GM21737 (cell line): ENCODE data around the gene HNRNPC.
"Not testable (repeated sequence)": the region's sequence is repeated elsewhere in the genome, so short reads cannot be mapped to it uniquely, and the experiment has no call there.

Experiments used
- ATAC-seq: cut with Tn5 transposase; IDR thresholded peaks from one replicate; pipeline ENCODE4 v1.9.1; 2021; ENCODE audit warnings: mild to moderate bottlenecking, moderate library complexity; ENCODE audit not compliant: unreplicated experiment

HNRNPC gene

GRCh38 chr14:21269252-21270046, at the start of gene HNRNPC:
TSS of gene HNRNPC (minus strand) at chr14:21269442. CDS start at chr14:21234193, 35,249 bp downstream.
- ATAC-seq = peak; percentile 88

DNA sequence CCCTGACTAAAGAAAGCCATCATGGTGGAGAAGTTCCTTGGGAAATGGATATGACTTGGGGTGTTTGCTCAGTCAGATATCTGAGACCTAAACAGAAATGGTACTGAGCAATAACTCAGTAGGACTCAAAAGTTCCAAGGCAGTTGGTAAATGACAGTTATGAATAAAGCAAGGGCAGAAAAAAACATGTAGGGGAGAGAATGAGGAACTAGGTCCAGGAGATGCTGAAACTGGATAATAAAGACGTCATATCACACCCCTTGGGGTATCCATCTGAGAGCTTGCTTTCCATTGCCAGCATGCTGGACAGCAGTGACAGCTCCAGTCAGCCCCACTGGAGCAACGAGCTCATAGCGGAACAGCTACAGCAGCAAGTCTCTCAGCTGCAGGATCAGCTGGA, 48.2 kb upstream of the HNRNPC start:
- no peak for ATAC-seq

- no peak for ATAC-seq
These were observed 44.3 kb upstream of the HNRNPC start for GRCh38 chr14:21313512-21313911.

DNA sequence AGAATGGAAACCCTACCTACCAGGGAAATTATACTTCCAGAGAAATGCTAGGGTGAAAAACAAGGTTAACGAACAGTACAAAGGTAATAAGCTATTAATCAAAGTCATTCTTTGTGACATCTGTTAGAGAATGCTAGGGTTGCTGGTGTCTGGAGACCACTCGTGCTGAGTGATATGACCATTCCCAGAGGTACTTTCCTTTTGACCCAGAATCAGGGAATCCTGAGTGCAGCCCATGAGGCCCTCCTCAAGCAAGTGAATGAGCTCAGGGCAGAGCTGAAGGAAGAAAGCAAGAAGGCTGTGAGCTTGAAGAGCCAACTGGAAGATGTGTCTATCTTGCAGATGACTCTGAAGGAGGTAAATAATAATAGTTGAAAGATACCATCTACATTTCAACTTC, 42.4 kb upstream of the HNRNPC start:
- ATAC-seq = no peak

DNA sequence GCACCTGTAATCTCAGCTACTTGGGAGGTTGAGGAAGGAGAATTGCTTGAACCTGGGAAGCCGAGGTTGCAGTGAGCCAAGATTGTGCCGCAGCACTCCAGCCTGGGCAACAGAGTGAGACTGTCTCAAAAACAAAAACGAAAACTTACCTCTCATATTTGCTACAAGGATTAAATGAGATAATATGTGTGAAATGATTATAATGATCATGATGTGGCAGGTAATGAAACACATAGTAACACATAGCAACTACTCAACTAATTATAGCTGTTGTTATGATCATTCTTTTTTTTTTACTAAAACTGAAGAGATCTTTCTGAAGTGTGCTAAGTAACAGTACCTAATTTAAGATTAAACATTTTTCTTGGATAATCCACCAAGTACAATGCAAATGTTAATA, 40.7 kb upstream of the HNRNPC start:
- ATAC-seq = no peak

DNA sequence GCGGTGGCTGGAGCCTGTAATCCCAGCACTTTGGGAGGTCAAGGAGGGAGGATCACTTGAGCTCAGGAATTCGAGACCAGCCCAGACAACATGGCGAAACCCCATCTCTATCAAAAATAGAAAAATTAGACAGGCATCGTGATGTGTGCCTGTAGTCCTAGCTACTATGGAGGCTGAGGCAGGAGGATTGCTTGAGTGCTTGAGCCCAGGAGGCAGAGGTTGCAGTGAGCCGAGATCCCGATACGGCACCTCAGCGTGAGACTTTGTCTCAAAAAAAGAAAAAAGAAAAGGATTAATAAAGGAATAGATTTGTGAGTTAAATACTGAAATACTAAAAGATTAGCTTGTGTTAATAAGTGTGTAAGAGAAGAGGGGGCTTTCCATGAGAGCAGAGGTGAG, 40.0 kb upstream of the HNRNPC start:
- no peak for ATAC-seq

GRCh38 chr14:21308479-21309237, 39.4 kb upstream of the HNRNPC start:
- ATAC-seq = peak; percentile 77

DNA sequence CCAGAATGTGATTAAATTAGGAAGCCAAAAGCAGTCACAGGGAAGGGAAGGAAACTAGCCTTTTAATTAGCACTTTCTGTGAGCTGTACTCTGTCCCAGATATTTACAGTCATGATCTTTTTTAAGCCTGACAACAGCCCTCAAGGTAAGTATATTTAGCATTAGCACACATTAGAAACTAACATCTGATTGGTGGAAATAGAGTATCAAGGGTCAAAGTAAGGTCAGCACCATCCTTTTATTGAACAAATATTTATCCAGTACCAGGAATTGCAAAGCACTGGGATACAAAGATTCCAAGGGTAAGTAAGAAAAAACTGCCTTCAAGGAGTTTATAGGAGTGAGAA, 38.9 kb upstream of the HNRNPC start:
- no peak for ATAC-seq

DNA sequence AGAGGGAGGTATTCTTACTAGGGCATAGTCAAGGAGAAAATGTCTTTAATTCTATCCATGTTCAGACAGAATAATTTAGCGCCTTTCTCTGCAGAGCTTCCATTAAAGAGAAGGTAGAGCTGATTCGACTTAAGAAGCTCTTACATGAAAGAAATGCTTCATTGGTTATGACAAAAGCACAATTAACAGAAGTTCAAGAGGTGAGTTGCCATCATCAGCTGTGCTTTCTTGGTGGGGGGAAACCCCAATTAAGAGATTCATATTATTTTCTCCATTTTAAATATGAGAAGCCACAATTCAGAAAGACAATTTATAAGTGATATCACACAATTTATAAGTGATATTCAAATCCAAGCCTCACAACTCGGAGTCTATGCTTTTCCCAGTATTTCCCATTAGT, 38.4 kb upstream of the HNRNPC start:
- ATAC-seq = no peak

DNA sequence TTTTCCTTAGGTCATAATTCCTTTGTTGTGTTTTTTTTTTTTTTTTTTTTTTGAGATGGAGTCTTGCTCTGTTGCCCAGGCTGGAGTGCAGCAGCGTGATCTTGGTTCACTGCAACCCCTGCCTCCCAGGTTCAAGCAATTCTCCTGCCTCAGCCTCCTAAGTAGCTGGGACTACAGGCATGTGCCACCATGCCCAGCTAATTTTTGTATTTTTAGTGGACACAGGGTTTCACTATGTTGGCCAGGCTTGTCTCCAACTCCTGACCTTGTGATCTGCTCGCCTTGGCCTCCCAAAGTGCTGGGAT, 33.5 kb upstream of the HNRNPC start:
- ATAC-seq = not testable (repeated sequence)

GRCh38 chr14:21302013-21302835, 33.0 kb upstream of the HNRNPC start:
- ATAC-seq = no peak

GRCh38 chr14:21300892-21301291, 31.6 kb upstream of the HNRNPC start:
- ATAC-seq = no peak

DNA sequence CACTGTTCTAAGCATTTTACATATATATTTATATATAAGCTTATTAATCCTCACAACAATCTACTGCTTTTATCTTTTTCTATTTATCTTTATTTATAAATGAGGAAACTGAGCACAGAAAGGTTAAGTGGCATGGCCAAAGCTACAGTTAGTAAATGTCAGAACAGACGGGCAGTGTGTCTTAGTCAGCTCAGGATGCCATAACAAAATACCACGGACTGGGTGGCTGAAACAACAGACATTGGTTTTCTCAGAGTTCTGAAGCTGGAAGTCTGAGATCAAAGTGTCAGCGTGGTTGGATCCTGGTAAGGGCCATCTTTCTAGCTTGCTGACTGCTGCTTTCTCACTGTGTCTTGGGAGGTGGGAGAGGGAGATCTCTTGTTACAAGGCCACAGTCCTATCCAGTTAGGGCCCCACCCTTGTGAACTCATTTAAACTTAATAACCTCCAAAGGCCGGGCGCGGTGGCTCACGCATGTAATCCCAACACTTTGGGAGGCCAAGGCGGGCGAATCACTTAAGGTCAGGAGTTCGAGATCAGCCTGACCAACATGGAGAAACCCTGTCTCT, 30.4 kb upstream of the HNRNPC start:
- no peak for ATAC-seq

DNA sequence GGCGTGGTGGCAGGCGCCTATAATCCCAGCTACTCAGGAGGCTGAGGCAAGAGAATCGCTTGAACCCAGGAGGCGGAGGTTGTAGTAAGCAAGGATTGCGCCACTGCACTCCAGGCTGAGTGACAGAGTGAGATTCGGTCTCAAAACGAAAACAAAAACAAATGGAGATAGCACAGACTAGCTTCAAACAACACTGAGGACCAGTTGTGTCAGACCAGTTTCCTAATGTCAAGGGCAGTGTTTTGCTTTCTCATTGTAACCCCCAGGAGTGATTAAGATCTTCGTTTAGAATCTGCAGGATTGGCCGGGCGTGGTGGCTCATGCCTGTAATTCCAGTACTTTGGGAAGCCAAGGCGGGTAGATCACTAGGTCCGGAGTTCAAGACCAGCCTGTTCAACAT, 29.1 kb upstream of the HNRNPC start:
- no peak for ATAC-seq

DNA sequence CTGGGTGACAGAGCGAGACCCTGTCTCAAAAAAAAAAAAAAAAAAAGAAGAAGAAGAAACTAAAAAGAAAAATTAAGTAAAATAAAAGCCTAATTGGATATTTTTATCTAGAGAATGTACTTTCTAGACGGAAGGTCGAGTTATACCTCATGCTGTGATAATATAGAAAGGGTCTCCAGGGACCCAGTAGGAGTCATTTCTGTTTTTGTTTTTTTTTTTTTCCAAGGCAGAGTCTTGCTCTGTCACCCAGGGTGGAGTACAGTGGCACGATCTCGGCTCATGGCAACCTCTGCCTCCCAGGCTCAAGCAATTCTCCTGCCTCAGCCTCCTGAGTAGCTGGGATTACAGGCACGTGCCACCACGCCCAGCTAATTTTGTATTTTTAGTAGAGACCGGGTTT, 24.8 kb upstream of the HNRNPC start:
- ATAC-seq = not testable (repeated sequence)

- no peak for ATAC-seq
These were observed 17.9 kb upstream of the HNRNPC start for GRCh38 chr14:21287168-21287567.

- not testable (repeated sequence) for ATAC-seq
These were observed 17.3 kb upstream of the HNRNPC start for GRCh38 chr14:21286516-21286915.

GRCh38 chr14:21281917-21282316, 12.7 kb upstream of the HNRNPC start:
- not testable (repeated sequence) for ATAC-seq

GRCh38 chr14:21279783-21280182, 10.5 kb upstream of the HNRNPC start, which contains the start of gene RPGRIP1:
TSS of gene RPGRIP1 (plus strand) at chr14:21280083. CDS start at chr14:21287977, 7,894 bp downstream.
- no peak for ATAC-seq

- no peak for ATAC-seq
These were observed 9.4 kb upstream of the HNRNPC start for GRCh38 chr14:21278632-21279031.

GRCh38 chr14:21275261-21275858, 6.1 kb upstream of the HNRNPC start:
- no peak for ATAC-seq
